Measurements from ENCODE around the gene SH2B3. TPM values are rescaled to one million over a fixed set of nuclear protein-coding genes. Genes with fewer than 3 reads are reported as not detected.

The SH2B3 gene
- total and polyA plus RNA-seq, 2 of the 13 experiments (the other 11 are each of a cell fraction or from before 2014, with no cell fraction given) = 6.8 to 6.9 TPM

DNA sequence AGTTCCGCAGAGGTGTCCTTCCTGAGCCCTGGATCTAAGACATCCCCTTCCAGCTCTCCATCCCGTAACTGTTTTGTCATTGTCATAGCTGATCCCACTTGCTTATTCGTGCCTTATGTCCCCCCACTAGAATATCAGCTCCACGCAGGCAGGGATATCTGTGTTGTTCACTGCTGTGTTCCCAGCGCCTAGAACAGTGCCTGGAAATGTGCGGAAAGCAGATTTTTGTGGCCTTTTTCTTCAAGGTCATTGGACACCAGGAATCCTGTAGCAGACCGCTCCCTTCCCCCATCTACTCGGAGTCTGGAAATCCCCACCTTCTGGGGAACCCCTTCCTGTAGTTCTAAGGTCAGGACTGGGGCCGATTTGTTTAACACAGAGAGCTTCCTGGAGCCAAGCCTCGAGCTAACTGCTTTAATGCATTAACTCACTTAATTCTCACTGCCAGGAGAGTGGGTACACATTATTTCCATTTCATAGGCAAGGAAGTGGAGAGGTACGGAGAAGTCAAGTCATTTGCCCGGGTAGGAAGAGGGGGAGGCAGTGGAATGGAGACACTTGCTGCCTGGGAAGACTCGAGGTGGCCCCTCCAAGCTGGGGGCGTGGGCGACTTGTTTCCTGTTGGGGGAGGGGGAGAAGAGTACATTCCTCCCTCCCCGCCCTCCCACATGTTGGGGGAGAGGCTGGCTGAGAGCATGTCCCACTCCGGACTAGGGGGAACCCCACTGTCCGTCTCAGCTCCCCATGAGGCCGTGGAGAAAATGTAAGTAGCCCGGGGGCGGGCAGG is 1.2 kb upstream of the SH2B3 start:
- Histone ChIP-seq H3K36me3 (replicated peaks in 1 of 2; ENCODE audit: control insufficient read depth in 1 of 2, insufficient read depth in 2 of 2, low read length in 2 of 2) (0 out of 5 replicates have a peak, but pooled peaks cover 0 to 5% of the 10 kb centered on the region in 2 experiments), H3K27me3 (ENCODE audit: control insufficient read depth in 1 of 2, insufficient read depth in 2 of 2, low read length in 2 of 2) (no peaks in the 10 kb centered on the region; a peak in 2 of 5 replicates), H3K27ac (ENCODE audit: extremely low read length, insufficient read depth, low read length) (peak overlapping the region; percentile 68), H3K4me3 (replicated peaks in 1 of 3; ENCODE audit: insufficient read depth in 1 of 3, low read depth in 2 of 3, low read length in 3 of 3) (peak overlapping the region; percentile 85 to 92 (median 85)), H3K4me2 (ENCODE audit: low read depth, low read length) (peak overlapping the region; percentile 94), H2AFZ (ENCODE audit: low read length) (no peak overlapping the region), H3K9me3 (ENCODE audit: low read length) (no peaks in the 10 kb centered on the region), H3K9ac (ENCODE audit: insufficient read depth, low read depth, low read length) (peak overlapping the region; percentile 73), H3K4me1 (ENCODE audit: insufficient read depth, low read length) (peaks cover 66% of the 10 kb centered on the region), H3K79me2 (ENCODE audit: insufficient read depth, low read length) (peaks cover 28% of the 10 kb centered on the region), H4K20me1 (ENCODE audit: insufficient read depth, low read length) (peaks cover 24% of the 10 kb centered on the region)
- BruUV-seq (replicated peaks) = TSS peak; percentile 92
- ChIA-PET CTCF (ENCODE audit: low intra/inter-chr PET ratio, low total read pairs) (interaction anchor here (1.4 kb wide), 1 partner anchor 8 kb away, joined by 4 read pairs; no protein-coding TSS in a partner anchor), POLR2A (interaction anchor here (0.8 to 3.1 kb wide), 8 partner anchors 8 to 42 kb away, joined by 3 to 21 read pairs (median 4); partner anchors contain the start of gene PHETA1)
- ATAC-seq = peak; percentile 16
- 9% methylated on average over 15 of the region's 21 CpGs for WGBS (ENCODE audit: low lambda C conversion rate)
- in situ Hi-C loops (cut with HindIII; ENCODE audit: extremely low pct_ligation_motif_present, low pct_unique_long_range_greater_than_20kb) = no loop called here
- intact Hi-C loops (cut with micrococcal nuclease; ENCODE audit: unreplicated experiment) = loop anchor here (2.0 kb wide), 1 partner anchor 46 kb away; no protein-coding TSS in a partner anchor
- peak; percentile 68 for FAIRE-seq
- peak; percentile 33 for DNase-seq (ENCODE audit: low spot score)
- TF ChIP-seq STAT5B (CRISPR knock-in tag; IDR thresholded peaks at IDR 0.05) (no peak), ZNF253 (CRISPR knock-in tag; IDR thresholded peaks at IDR 0.05; ENCODE audit: borderline replicate concordance) (0 out of 2 replicates have a peak, but pooled peaks have one; percentile 52), HIVEP1 (CRISPR knock-in tag; IDR thresholded peaks at IDR 0.05) (peak; percentile 93), YEATS2 (CRISPR knock-in tag; IDR thresholded peaks at IDR 0.05; ENCODE audit: borderline replicate concordance) (peak; percentile 3; the same call in 1 of the 2 replicates), ZNF235 (CRISPR knock-in tag; IDR thresholded peaks at IDR 0.05; ENCODE audit: borderline replicate concordance) (0 out of 2 replicates have a peak, but pooled peaks have one; percentile 21), ZNF460 (CRISPR knock-in tag; IDR thresholded peaks at IDR 0.05; ENCODE audit: borderline replicate concordance) (no peak), KAT2B (IDR thresholded peaks at IDR 0.05; ENCODE audit: borderline replicate concordance, low read depth, low read length) (no peak), SAP130 (CRISPR knock-in tag; IDR thresholded peaks at IDR 0.05; ENCODE audit: low read depth) (no peak), BORCS8-MEF2B (CRISPR knock-in tag; IDR thresholded peaks at IDR 0.05) (0 out of 2 replicates have a peak, but pooled peaks have one; percentile 11), CBX2 (IDR thresholded peaks at IDR 0.05; ENCODE audit: low read depth, low read length) (no peak), CBX2 (CRISPR knock-in tag; IDR thresholded peaks at IDR 0.05; ENCODE audit: low read depth) (no peak), ZNF605 (CRISPR knock-in tag; IDR thresholded peaks at IDR 0.05) (peak; percentile 13; the same call in 1 of the 2 replicates), ZNF761 (CRISPR knock-in tag; conservative IDR thresholded peaks at IDR 0.05) (0 out of 2 replicates have a peak, but pooled peaks have one; percentile 6), SOX5 (CRISPR knock-in tag; IDR thresholded peaks at IDR 0.05; ENCODE audit: borderline replicate concordance) (no peak), DPF2 (CRISPR knock-in tag; IDR thresholded peaks at IDR 0.05; ENCODE audit: borderline replicate concordance, low read depth) (no peak)
- TF ChIP-seq, protein P1, sequence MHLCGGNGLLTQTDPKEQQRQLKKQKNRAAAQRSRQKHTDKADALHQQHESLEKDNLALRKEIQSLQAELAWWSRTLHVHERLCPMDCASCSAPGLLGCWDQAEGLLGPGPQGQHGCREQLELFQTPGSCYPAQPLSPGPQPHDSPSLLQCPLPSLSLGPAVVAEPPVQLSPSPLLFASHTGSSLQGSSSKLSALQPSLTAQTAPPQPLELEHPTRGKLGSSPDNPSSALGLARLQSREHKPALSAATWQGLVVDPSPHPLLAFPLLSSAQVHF (CRISPR knock-in tag; IDR thresholded peaks at IDR 0.05) = no peak
- TF ChIP-seq, protein P2, sequence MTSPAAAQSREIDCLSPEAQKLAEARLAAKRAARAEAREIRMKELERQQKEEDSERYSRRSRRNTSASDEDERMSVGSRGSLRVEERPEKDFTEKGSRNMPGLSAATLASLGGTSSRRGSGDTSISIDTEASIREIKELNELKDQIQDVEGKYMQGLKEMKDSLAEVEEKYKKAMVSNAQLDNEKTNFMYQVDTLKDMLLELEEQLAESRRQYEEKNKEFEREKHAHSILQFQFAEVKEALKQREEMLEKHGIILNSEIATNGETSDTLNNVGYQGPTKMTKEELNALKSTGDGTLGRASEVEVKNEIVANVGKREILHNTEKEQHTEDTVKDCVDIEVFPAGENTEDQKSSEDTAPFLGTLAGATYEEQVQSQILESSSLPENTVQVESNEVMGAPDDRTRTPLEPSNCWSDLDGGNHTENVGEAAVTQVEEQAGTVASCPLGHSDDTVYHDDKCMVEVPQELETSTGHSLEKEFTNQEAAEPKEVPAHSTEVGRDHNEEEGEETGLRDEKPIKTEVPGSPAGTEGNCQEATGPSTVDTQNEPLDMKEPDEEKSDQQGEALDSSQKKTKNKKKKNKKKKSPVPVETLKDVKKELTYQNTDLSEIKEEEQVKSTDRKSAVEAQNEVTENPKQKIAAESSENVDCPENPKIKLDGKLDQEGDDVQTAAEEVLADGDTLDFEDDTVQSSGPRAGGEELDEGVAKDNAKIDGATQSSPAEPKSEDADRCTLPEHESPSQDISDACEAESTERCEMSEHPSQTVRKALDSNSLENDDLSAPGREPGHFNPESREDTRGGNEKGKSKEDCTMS (CRISPR knock-in tag; conservative IDR thresholded peaks at IDR 0.05) = no peak
- TF ChIP-seq, protein P3, sequence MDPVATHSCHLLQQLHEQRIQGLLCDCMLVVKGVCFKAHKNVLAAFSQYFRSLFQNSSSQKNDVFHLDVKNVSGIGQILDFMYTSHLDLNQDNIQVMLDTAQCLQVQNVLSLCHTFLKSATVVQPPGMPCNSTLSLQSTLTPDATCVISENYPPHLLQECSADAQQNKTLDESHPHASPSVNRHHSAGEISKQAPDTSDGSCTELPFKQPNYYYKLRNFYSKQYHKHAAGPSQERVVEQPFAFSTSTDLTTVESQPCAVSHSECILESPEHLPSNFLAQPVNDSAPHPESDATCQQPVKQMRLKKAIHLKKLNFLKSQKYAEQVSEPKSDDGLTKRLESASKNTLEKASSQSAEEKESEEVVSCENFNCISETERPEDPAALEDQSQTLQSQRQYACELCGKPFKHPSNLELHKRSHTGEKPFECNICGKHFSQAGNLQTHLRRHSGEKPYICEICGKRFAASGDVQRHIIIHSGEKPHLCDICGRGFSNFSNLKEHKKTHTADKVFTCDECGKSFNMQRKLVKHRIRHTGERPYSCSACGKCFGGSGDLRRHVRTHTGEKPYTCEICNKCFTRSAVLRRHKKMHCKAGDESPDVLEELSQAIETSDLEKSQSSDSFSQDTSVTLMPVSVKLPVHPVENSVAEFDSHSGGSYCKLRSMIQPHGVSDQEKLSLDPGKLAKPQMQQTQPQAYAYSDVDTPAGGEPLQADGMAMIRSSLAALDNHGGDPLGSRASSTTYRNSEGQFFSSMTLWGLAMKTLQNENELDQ (CRISPR knock-in tag; IDR thresholded peaks at IDR 0.05; ENCODE audit: borderline replicate concordance) = no peak

Data from HepG2 (cell line).